ENCODE data around the gene MTM1.

DNA sequence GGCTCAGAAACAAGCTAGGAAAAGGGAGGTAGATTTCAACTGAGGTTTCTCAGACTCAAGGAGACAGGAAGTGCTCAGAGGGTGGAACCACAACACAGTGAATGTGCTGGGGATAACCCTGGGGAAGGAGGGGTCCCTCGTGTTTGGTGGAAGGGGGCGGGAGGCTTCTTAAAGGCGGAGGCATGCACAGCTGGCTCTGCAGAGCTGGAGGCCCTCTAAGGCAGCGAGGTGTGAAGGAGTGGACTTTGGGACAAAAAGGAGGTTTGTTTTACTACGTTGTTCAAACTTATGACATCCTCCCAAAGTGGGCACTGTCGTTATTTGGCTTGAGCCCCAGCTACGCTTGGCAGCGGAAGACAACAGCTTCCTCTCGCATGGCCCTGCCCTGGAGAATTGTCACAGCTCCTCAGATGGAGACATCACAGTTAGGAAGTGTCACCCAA is 21.7 kb upstream of the MTM1 start:
- TF ChIP-seq, protein P1, sequence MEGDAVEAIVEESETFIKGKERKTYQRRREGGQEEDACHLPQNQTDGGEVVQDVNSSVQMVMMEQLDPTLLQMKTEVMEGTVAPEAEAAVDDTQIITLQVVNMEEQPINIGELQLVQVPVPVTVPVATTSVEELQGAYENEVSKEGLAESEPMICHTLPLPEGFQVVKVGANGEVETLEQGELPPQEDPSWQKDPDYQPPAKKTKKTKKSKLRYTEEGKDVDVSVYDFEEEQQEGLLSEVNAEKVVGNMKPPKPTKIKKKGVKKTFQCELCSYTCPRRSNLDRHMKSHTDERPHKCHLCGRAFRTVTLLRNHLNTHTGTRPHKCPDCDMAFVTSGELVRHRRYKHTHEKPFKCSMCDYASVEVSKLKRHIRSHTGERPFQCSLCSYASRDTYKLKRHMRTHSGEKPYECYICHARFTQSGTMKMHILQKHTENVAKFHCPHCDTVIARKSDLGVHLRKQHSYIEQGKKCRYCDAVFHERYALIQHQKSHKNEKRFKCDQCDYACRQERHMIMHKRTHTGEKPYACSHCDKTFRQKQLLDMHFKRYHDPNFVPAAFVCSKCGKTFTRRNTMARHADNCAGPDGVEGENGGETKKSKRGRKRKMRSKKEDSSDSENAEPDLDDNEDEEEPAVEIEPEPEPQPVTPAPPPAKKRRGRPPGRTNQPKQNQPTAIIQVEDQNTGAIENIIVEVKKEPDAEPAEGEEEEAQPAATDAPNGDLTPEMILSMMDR (IDR thresholded peaks at IDR 0.05; ENCODE audit: low read depth, low read length), result no peak
- TF ChIP-seq EZH2phosphoT487 (IDR thresholded peaks at IDR 0.05; ENCODE audit: low read depth), result no peak

Measured in OCI-LY3 (cell line).